IPS-11a (cell line): Measurements from ENCODE around the gene C19orf67.

ENCODE experiments used
- H3K4me3 ChIP-seq: one replicate; pipeline ENCODE4 v1.5.1; 2013; ENCODE audit warnings: low read depth, low read length, control low read depth

C19orf67 gene

DNA sequence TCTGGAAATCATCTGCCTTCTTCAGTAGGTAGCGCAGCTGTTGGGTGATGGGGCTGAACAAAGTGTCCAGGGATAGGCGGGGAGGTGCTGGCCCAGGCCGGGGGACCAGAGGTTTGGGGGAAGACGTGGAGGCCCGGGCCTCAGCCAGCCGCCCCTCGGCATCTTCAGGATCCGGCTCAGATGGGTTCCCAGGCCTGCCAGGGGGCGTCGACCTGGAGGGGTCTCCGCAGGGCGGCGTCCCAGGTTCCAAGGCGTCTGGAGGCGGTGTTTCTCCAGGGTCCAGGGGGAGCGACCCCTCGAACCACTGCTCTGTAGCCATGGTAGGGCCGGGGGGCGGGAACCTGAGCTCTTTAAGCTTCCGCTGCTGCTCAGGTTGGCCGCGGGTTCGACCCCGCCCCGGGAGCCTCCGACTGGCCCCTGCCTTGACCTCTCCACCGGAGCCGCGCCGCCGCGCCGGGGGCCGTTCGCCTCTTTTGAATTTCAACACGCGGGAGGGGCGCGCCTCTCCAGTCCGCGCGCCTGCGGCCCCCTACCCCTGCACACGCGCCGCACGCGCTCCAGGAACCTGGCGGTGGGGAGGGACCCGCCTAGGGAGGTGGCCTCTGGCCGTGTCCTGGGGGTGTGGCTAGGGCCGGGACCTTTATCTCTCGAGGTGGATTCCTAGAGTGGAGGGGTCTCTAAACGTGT is at the start of gene C19orf67:
TSS of gene C19orf67 (minus strand) at position 475 of the 687 bp plus-strand sequence. CDS start at position 319, 156 bp downstream.
- H3K4me3 ChIP-seq = peak within 1 kb of the TSS; percentile 13

DNA sequence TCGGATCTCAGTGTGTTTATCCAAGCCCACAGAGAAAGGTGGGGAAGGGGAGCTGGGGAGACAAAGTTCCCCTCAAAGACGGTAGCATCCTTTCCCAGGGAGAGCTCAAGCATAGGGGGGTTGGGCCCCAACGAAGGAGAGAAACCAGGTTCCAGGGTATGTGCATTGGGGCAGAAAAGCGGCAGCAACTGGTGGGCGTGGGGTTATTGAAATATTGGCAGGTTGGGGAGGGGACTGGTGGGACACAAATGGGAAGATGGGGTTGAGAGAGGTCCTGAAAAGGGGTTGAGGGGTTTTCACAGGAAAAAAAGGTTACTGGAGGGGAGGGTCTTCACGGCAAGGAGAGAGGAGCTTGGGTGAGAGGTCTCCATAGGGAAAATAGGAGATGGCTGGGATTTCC is 49.8 kb upstream of the C19orf67 start:
- H3K4me3 ChIP-seq = peak overlapping the region; percentile 53

DNA sequence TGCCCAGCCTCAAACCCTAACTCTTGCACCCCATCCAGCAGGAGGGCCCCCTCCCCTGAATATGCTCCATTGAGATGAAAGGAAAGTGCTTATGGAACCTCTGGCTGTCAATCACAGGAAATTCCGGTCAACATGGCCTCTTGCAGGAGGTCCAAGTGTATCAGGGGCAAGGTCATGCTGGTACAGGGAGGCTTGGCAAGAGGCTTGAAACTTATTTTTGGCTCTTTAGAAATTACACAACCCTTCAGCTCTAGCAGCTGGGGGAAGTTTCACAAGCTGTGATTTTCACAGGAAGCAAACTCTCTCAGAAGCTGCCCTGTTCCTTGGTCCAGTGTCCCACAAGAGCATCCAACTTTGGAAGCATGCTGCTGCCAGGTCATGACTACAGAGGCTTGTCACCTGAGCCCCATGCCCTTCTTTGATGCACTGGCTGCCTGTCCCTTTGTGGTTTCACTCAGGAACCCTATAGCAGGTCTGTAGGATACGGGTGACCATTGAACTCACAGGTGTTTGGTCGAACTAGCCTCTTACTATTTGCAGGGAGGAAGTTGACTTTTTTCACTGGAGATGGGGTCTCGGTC is 42.4 kb upstream of the C19orf67 start:
- no peak overlapping the region for H3K4me3 ChIP-seq

DNA sequence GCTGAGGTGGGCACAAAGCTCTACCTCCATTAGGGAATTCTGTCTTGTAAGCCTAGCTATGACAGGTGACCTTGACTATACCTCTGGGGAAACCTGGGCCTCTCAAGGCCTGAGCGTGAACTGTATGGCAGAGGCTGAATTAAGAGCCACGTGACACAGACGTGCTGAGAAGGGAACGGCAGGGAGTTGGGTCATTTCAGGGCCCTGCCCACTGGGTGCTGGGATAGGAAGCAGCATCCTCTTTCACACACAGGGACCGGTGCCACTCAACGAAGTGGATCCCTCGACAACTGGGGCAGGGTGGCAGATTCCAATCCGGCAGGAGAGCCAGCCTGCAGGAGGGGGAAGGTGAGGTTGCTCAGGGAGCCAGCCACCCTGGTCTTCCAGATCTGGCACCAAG is 41.6 kb upstream of the C19orf67 start:
- no peak overlapping the region for H3K4me3 ChIP-seq

DNA sequence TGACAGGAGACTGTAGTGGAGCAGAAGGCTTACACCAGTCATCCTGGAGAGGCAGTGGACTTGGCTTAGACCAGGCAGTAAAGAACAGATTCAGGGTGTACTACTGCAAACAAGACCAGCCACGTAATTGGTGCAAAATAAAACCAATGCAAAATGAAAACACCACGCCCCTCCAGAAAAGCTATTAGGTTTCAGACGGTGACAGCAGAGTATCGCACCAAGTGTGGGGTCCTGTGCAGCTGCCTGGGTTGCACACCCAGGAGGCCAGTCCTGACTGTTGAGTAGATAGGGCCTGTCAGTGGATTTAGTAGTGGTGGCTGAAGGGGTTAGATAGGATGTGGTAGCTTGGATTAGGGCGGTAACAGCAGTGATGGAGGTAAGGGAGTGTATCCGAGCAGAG is 37.3 kb upstream of the C19orf67 start:
- no peak overlapping the region for H3K4me3 ChIP-seq

DNA sequence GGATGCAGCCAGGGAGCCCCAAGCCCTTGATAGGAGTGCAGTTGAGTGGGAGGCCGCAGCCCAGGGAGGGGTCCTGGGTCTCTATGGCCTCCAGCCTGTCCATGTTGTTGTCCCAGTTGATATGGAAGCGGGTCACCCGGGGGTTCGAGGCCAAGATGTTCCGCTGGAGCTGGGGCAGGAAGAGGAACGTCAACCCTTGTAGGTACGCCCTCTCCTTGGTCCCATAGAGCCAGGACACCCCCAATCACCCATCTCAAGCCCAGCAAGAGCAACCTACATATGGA is 34.9 kb upstream of the C19orf67 start:
- H3K4me3 ChIP-seq = no peak overlapping the region

DNA sequence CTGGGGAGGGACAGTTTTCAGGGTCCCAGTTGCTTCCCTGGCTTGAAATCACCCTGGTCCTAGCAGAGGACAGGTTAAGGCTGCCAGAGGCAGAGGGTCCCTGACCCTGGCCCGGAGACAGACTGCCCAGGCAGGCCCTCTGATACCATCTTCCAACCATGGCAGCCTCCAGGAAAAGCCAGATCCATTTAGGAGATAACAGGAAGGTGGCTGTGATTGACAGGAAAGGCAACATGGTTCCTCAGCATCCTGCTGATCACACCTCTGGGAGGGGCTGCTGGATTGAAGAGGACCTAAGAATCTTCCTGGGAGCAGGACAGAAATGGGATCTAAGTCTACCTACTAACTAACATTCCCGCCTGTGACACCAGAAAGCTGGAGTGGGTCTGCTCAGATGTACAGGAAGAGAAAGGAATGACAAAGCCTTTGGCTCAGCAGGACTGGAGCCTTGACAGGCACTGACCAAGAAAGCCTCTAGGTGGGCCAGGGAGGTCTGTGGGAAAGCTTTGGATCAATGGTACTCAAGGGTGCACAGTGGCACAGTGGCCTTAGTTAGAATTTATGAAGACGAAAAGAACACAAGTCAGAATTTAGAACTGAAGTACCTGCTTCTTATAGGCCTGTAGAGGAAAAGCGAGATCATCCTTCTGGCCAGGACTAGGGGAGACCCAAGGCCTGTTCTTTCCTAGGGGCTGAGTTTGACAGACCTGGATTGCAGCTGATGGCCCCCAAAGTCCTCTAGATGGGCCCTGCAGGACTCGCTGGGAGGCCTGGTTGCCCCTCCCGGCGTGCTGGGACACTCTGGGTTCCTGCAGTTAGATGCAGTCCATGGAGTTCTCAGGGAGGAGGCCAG is 34.3 kb upstream of the C19orf67 start:
- no peak overlapping the region for H3K4me3 ChIP-seq

DNA sequence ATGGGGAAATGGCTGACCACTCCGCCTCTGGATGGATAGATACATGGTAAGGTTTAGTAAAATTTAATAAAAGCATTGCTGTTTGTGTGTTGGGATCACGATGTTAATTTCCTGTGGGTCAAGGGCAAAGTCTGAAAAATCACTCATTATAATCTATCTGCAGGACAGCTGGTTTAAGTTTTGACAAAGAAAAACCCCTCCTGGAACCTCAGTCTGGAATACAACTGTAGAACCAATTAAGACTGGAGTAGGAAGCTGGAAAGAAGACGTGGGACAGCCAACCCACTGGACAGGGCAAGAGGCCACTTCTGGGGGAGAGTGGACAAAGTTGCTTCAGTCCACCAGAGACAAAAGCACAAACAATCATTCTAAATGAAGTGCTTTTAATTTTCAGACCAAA is 33.6 kb upstream of the C19orf67 start:
- no peak overlapping the region for H3K4me3 ChIP-seq

DNA sequence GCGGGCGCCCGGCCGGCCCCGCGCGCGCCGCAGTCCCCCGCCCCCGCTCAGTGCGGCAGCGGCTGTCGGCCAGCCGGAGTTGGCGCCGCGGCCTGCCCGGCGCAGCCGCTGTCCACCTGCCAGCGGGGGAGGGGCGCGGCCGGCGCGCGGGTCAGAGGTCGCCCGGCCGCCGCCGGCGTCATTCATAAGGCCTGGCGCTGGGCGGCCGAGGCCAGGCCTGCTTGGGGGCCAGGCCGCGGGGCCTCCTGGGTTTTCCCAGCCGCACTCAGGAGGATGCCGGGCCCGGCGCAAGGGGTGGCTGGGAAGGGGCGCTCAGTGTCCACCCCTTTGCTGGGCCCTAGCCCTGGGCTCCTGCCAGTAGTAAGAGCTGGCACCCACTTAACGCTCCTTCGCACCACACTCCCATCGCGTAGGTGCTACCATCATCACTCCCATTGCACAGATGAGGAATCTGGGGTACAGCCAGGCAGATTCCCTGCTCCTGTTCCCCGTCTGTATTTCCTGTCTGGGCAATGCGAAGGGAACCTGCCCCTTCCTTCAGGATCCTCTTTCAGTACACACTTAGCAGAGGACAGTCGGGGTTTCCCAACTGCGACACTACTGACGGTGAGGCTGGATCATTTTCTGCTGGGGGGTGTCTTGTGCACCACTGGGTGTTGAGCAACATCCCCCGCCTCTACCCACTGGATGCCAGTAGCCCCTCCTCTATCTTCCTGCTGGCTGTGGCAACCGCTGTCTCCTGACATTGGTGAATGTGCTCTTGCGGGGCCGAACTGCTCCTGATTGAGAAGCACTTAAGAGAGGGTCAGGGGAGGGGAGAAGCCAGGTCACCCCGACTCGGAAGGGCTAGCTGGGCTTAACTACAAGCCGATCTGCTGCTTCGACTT is 32.8 kb upstream of the C19orf67 start:
- peak overlapping the region; percentile 56 for H3K4me3 ChIP-seq

DNA sequence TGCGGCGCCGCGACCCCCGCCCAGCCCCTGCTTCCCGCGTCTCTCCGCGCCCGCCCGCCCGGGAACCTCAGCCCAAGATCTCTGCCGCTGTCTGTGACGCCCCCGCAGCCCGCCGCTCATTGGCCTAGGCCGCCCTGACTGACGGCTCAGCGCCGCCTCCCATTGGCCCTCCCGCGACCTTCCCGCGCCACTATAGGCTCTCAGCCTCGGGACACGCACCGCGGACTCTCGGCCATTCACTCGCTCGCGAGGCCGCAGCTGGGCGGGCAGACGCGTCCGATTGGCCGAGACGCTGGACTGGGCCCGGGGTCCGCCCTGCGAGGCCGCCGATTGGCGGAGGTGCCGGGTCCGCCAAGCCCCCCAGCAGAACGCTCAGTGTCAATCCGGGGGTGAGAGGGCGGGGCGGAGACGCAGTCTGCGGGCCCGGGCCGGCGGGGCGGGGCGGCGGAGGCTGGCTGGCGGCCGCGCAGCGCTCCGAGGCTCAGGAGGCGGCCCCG is 32.1 kb upstream of the C19orf67 start, which contains the start of gene PRKACA:
TSS of gene PRKACA (minus strand) at position 95 of the 497 bp plus-strand sequence. CDS start 215 bp downstream, outside the sequence.
- peak within 1 kb of the TSS; percentile 56 for H3K4me3 ChIP-seq

DNA sequence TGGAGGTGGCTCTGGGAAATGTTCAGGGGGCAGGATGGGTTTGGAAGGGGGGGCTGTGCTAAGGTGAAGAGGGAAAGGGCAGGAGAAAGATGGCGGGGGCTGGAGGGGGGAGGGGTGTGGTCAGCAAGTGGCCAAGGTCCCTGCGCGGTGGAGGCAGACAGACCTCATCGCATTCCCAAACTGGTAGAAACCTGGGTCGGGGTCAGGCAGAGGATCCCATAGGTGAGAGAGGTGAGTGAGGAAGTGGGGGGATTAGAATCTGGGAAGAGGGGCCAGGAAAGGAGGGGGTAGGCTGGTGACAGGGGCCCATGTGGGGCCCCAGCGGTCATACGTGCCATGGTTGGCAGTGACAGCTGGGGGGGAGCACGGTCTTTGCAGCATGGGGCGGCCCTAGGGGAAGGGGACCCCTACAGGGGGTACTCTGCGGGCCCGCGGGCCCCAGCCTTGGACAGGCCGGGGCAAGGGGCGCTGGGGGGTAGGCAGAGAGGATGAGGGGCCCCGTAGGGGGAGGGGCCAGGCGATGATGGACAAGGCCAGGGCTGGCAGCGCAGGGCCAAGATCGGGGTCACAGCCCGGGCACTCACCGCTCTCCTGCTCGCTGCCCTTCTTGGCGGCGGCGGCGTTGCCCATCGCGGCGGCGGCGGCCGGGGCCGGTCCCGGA is 31.5 kb upstream of the C19orf67 start:
- H3K4me3 ChIP-seq = peak overlapping the region; percentile 46

DNA sequence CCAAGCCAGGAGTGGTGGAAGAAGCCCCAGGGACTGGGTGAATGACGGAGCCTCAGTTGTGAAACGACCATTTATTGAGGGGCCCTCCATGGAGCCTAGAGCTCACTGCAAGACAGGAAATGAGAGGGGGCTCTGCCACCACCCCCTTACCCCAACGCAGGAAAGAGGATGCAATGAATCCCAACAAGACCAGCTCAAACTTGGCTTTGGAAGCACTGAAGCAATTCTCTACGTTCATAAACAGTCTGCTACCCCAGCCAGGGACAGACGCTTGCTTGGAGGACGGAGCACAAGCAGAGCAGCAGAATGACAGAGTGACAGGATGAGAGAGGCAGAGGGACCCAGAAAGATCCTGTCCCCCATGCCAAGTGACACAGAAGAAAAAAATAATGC is 30.9 kb upstream of the C19orf67 start:
- no peak overlapping the region for H3K4me3 ChIP-seq

DNA sequence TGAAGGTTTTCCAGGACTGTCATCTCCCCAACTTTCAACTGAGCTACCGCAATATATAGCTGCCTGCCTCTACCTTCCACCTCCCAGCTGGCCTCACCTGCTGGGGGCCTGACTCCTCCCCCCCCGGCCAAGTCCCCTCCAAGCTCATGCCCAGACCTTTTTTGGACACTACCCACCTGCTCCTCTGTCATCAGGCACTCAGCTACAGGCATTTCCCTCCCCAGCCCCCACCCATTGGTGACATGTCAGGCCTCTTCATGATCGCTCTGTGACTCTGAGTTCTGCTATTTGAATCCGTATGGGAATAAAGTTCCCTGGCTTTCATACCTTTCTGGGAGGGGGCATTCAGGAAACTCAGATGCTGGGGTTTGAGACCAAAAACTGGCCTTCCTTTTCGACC is 30.2 kb upstream of the C19orf67 start:
- no peak overlapping the region for H3K4me3 ChIP-seq

DNA sequence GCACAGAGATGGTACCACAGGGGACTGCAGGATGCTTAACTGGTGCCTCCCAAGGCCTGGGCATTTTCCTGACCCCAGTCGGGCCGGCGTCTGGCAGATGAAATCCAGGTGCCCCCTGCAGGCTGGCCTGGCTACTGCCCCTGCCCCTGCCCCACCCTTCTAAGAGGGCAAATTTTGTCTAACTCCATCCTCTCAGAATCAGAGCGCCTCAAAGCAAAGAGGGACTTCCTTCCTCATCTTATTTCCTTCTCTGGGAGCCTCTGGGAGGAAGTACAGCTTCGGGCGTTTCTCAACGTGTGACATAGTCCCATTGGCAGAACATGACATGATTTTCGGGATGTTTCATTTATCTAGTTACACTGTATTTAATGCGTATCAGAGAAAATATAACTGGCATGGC is 29.3 kb upstream of the C19orf67 start:
- H3K4me3 ChIP-seq = no peak overlapping the region

DNA sequence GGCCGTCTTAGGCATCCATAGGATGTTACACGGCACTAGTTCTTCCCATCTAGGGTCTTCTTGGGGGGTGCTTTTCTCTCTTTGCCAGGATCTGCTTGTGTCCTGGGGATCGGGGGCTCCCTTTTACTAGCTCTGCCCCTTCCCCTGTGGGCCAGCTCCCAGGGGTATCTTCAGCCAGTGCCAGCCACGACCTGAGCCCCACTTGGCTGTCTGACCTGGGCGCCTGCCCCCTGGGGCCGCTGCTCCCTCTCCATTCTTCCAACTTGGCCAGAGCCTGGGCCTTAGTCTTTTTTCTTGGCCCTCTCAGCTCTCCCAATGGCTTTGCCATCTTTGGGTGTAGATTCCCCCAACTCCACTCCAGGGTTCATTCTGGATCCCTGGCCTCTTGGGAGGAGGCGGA is 28.9 kb upstream of the C19orf67 start:
- H3K4me3 ChIP-seq = no peak overlapping the region

DNA sequence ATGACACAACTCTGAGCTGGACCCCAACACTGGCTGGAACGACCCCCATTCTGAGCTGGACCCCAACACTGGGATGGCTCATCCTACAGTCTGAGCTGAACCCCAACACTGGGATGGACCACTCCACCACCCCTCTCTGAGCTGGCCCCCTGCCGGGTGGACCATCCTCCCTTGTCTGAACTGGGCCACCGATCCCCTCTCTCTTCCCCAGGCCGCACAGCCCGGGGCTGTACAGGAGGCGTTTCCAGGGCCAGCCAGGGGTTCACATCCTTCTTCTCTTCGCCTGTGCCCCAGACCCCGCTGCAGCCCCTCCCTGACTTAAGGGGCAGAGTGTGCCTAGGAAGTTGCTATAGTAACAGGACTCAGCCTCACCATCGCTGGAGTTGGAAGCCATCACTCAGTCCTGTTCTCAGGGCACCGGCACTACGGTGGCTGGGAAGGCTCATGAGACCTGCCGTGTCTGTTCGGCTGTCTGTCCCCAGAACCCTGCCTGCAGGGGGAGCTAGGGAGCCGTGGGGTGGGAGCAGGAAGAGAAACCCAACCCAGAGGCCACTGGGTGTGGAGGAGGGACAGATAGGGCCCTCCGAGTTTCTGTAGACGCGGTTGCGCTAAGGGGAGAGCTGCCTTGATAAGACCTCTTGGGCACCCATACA is 28.3 kb upstream of the C19orf67 start:
- H3K4me3 ChIP-seq = no peak overlapping the region

DNA sequence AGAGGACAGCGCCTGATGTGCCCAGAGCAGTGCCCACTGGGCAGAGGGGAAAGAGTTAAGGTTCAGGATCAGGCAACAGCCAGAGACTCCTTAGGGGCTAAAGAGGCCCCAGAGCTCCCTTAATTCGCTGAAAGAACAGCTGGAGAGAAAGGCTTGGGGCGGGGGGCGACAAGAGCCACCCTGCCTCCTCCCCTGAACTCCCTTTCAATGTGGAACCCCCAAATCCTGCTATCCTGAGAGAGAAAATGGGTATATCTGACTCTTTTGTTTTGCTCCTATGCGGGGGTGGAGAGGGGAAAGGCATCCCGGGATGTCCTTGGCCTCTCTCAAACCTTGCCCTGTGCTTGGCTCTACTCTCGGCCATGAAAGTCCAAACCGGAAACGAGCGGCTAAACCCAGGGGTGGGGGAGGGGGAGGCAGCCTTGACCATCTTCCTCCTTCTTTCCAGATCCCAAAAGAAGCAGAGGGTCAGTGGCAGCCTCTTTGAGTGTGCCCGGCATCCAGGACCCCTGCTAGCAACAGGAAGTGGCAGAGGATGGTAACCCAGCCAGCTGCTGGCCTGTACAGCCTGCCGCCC is 27.3 kb upstream of the C19orf67 start:
- H3K4me3 ChIP-seq = no peak overlapping the region

DNA sequence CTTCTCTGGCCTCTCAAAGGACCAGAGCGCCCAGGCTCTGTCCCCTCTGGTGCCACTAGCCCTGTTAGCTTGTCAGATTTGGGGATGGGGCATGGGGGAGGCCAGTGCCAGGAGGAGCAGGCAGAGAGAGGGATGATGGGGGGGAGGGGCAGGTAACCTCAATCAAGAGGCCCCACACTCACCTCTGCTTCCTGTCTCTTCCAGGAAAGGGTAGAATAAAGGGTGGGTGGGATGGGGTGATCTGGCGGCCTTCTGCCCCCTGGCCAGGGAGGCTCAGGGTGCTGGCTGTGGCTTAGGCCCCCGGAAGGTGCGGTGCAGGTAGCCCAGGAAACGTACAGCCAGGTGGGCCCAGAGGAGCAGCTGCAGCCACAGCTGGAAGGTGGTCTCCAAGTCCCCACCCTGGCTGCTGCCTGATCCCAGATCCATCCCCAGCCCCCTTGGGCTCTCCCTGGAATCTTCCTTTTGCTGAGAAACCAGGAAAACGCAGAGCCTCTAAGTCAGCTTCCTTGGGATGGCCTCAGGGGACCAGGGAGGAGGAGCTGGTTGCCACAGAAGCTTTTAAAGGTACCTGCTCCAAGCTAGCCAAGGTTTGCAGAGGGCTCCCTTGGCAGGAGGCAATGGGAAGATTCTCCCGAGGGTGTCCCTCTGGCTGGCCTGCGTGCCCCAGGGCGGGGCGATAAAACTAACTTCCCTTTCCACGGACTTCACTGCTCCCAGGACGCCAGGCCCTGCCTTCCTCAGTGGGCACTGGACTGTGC is 26.6 kb upstream of the C19orf67 start:
- H3K4me3 ChIP-seq = no peak overlapping the region

DNA sequence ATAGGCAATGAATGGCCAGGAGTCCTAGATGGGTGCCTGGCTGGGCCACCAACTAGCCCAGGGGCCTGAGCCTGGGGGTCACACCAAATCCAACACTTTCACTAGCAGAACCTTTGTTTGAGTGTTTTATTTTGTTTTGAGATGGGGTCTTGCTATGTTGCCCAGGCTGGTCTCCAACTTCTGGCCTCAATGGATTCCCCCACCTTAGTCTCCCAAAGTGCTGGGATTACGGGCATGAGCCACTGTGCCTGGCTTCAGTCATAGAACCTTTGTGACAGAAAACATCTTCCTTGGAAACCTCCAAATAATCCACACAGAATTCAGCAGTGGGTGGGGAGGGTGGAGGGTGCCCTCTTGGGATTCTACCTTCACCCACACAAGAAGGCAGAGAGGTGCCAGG is 25.9 kb upstream of the C19orf67 start:
- no peak overlapping the region for H3K4me3 ChIP-seq
